GM12873 (cell line): ENCODE data around the gene P3H2.

Source experiments
- TF ChIP-seq, protein P1 (sequence below): IDR thresholded peaks from 2 replicates; pipeline ENCODE4 v1.5.1; 2012; ENCODE audit warnings: low read depth, mild to moderate bottlenecking, moderate library complexity, low read length, control low read depth; ENCODE audit not compliant: insufficient read depth; ENCODE audit errors: missing control alignments

The P3H2 gene

DNA sequence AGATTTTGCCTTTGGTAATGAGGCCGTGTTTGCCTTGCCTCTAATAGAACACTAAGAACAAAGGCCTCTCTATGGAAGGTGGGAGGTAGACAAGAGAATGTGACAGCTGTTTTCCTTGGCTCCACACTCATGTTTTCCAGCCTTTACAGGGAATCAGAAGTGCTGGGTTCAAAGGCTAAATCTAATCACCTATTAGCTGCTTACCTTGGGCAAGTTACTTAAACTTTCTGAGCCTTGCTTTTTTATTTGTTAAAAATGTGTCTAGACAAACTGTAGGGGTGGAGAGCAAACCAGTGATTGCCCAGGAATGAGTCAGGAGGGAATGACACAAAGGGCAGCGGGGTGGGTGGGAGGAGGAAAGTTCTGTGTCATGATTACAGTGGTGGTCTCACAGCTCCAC, 179.0 kb downstream of the P3H2 start:
- TF ChIP-seq, protein P1, sequence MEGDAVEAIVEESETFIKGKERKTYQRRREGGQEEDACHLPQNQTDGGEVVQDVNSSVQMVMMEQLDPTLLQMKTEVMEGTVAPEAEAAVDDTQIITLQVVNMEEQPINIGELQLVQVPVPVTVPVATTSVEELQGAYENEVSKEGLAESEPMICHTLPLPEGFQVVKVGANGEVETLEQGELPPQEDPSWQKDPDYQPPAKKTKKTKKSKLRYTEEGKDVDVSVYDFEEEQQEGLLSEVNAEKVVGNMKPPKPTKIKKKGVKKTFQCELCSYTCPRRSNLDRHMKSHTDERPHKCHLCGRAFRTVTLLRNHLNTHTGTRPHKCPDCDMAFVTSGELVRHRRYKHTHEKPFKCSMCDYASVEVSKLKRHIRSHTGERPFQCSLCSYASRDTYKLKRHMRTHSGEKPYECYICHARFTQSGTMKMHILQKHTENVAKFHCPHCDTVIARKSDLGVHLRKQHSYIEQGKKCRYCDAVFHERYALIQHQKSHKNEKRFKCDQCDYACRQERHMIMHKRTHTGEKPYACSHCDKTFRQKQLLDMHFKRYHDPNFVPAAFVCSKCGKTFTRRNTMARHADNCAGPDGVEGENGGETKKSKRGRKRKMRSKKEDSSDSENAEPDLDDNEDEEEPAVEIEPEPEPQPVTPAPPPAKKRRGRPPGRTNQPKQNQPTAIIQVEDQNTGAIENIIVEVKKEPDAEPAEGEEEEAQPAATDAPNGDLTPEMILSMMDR = no peak

- TF ChIP-seq, protein P1 = no peak
These were observed 179.6 kb downstream of the P3H2 start for GRCh38 chr3:189941125-189941524.

GRCh38 chr3:189937302-189938127, 183.2 kb downstream of the P3H2 start:
- TF ChIP-seq, protein P1 = no peak

- TF ChIP-seq, protein P1 = no peak
These were observed 184.3 kb downstream of the P3H2 start for GRCh38 chr3:189936201-189936945.

DNA sequence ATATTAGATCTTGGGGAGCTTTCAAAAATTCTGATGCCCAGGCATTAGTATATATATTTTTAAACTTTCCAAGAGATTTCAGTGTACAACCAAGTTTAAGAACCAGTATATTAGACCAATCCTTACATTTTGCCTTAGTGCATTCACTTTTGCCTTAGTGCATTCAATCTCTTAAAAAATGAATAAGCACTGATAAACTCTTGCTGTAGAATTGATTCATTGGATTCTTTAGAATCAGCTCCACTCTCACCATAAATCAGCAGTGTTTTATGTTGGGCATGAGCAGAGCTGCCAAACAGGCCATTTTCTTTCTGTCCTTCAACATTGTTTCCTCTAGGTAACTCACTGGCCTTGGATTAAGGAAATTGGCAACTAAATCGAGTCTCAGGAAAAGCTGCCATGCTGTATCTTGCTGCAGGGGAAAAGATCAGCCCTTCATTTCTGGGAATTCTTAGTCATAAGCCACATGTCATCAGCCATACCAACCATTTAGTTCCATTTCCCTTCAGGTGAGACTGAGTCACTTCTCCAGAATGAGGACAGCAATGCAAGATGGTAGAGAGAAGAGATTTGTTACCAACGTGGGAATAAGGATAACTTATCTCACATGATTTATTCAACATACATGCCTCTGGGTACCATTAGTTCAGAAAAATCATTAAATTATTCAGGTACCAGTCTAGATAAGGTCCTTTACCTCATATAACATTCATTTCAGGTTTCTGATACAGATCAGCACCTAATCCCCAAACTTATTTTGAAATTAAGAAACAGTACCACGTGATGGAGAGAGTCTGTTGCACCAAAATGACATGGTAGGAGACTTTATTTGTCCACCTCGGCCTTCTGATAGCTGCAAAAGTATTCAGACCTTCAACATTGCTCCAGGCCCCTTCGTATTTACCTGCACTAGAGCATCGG, 192.5 kb downstream of the P3H2 start:
- TF ChIP-seq, protein P1 = no peak

- TF ChIP-seq, protein P1 = no peak
These were observed 198.9 kb downstream of the P3H2 start for GRCh38 chr3:189921770-189922169.

- TF ChIP-seq, protein P1 = no peak
These were observed 205.9 kb downstream of the P3H2 start for GRCh38 chr3:189914799-189915198.
